ENCODE results near the gene MAPK12.

The MAPK12 gene

GRCh38 chr22:50303848-50304527 lies 42.5 kb upstream of the MAPK12 start:
- H3K4me3 ChIP-seq (ENCODE audit: low read depth, low read length): no peak overlapping the region
- in situ Hi-C loops (cut with HindIII; ENCODE audit: low sequenced_read_pairs): no loop called here
- no peak for TF ChIP-seq CTCF (IDR thresholded peaks at IDR 0.05; ENCODE audit: low read depth, low read length)
- DNase-seq (ENCODE audit: low read depth, low spot score): no peak

GRCh38 chr22:50303515-50303847 lies 42.0 kb upstream of the MAPK12 start:
- TF ChIP-seq CTCF (IDR thresholded peaks at IDR 0.05; ENCODE audit: low read depth, low read length): no peak
- no peak for DNase-seq (ENCODE audit: low read depth, low spot score)
- no peak overlapping the region for H3K4me3 ChIP-seq (ENCODE audit: low read depth, low read length)
- in situ Hi-C loops (cut with HindIII; ENCODE audit: low sequenced_read_pairs): no loop called here

GRCh38 chr22:50302564-50302963 lies 41.1 kb upstream of the MAPK12 start:
- H3K4me3 ChIP-seq (ENCODE audit: low read depth, low read length): no peak overlapping the region
- DNase-seq (ENCODE audit: low read depth, low spot score): no peak
- in situ Hi-C loops (cut with HindIII; ENCODE audit: low sequenced_read_pairs): no loop called here
- TF ChIP-seq CTCF (IDR thresholded peaks at IDR 0.05; ENCODE audit: low read depth, low read length): no peak

GRCh38 chr22:50302041-50302541 lies 40.6 kb upstream of the MAPK12 start:
- no peak overlapping the region for H3K4me3 ChIP-seq (ENCODE audit: low read depth, low read length)

GRCh38 chr22:50301581-50301991 lies 40.1 kb upstream of the MAPK12 start:
- H3K4me3 ChIP-seq (ENCODE audit: low read depth, low read length): no peak overlapping the region
- DNase-seq (ENCODE audit: low read depth, low spot score): no peak
- TF ChIP-seq CTCF (IDR thresholded peaks at IDR 0.05; ENCODE audit: low read depth, low read length): no peak
- in situ Hi-C loops (cut with HindIII; ENCODE audit: low sequenced_read_pairs): no loop called here

More at GRCh38 chr22:50302041-50302541, 40.6 kb upstream of the MAPK12 start:
- no peak for TF ChIP-seq CTCF (IDR thresholded peaks at IDR 0.05; ENCODE audit: low read depth, low read length)
- DNase-seq (ENCODE audit: low read depth, low spot score): no peak
- in situ Hi-C loops (cut with HindIII; ENCODE audit: low sequenced_read_pairs): no loop called here

GRCh38 chr22:50300620-50301257 lies 39.3 kb upstream of the MAPK12 start:
- in situ Hi-C loops (cut with HindIII; ENCODE audit: low sequenced_read_pairs): no loop called here
- DNase-seq (ENCODE audit: low read depth, low spot score): no peak
- no peak overlapping the region for H3K4me3 ChIP-seq (ENCODE audit: low read depth, low read length)
- no peak for TF ChIP-seq CTCF (IDR thresholded peaks at IDR 0.05; ENCODE audit: low read depth, low read length)

All from astrocyte of the spinal cord (primary cell).